HepG2 (cell line): Measurements from ENCODE around the gene CARD19. TPM values are rescaled to one million over a fixed set of nuclear protein-coding genes. Genes with fewer than 3 reads are reported as not detected.

Source experiments
- CBFB ChIP-seq: sonication (generic); formaldehyde crosslinking; IDR thresholded peaks from 2 replicates; pipeline ENCODE4 v1.4.0; 2020; ENCODE audit warnings: missing genetic modification reagents
- ELF3 ChIP-seq: IDR thresholded peaks from 2 replicates; pipeline ENCODE4 v1.6.1; 2016; ENCODE audit warnings: missing genetic modification reagents, missing compliant biosample characterization
- FOXP1 ChIP-seq, 2 experiments: fragments of 450-650 bp in 1 of 2; IDR thresholded peaks; 2 replicates each; pipeline ENCODE4 v1.6.1; 2017 to 2018; ENCODE audit warnings: antibody characterized with exemption in 1 of 2
- GABPA ChIP-seq, 2 experiments: IDR thresholded peaks; 2 replicates each; pipeline ENCODE4 v1.6.1; 2011 to 2016; ENCODE audit warnings: low read depth in 2 of 2, low read length in 1 of 2, missing biosample characterization in 1 of 2, missing genetic modification characterization in 1 of 2
- IRX3 ChIP-seq: sonication (generic); formaldehyde crosslinking; IDR thresholded peaks from 2 replicates; pipeline ENCODE4 v1.8.1; 2023; ENCODE audit warnings: mild to moderate bottlenecking, low read depth, missing genetic modification reagents, borderline replicate concordance
- NFE2L2 ChIP-seq: fragments of 150-350 bp; IDR thresholded peaks from 2 replicates; pipeline ENCODE4 v1.6.1; 2014; ENCODE audit warnings: low read length
- NPAS2 ChIP-seq: sonication (generic); formaldehyde crosslinking; IDR thresholded peaks from 2 replicates; pipeline ENCODE4 v1.8.0; 2022; ENCODE audit warnings: mild to moderate bottlenecking, missing genetic modification reagents, borderline replicate concordance
- NR2C2 ChIP-seq: sonication (generic); formaldehyde crosslinking; IDR thresholded peaks from 2 replicates; pipeline ENCODE4 v1.4.0; 2020; ENCODE audit warnings: missing genetic modification reagents, mild to moderate bottlenecking, moderate library complexity, borderline replicate concordance
- PRPF4 ChIP-seq: fragments of 200-400 bp; formaldehyde crosslinking; IDR thresholded peaks from 2 replicates; pipeline ENCODE4 v1.6.1; 2016; ENCODE audit warnings: low read length, low read depth; ENCODE audit not compliant: poor library complexity, severe bottlenecking
- SALL1 ChIP-seq: sonication (generic); formaldehyde crosslinking; IDR thresholded peaks from 2 replicates; pipeline ENCODE4 v1.8.0; 2022; ENCODE audit warnings: mild to moderate bottlenecking, missing genetic modification reagents
- SIX1 ChIP-seq: sonication (generic); formaldehyde crosslinking; IDR thresholded peaks from 2 replicates; pipeline ENCODE4 v1.4.0; 2020; ENCODE audit warnings: missing genetic modification reagents, borderline replicate concordance
- SOX13 ChIP-seq, 3 experiments: fragments of 450-650 bp in 1 of 3; sonication (generic) in 1 of 3; formaldehyde crosslinking in 1 of 3; IDR thresholded peaks in 2 of 3; conservative IDR thresholded peaks in 1 of 3; 2 replicates each; pipeline versions ENCODE4 v1.5.0 to v1.6.1; 2016 to 2020; ENCODE audit warnings: antibody characterized with exemption in 1 of 3, mild to moderate bottlenecking in 1 of 3, missing compliant biosample characterization in 1 of 3, missing genetic modification reagents in 1 of 3, moderate library complexity in 1 of 3
- ZMAT3 ChIP-seq: sonication (generic); formaldehyde crosslinking; conservative IDR thresholded peaks from 2 replicates; pipeline ENCODE4 v1.7.0; 2021; ENCODE audit warnings: missing genetic modification reagents
- ZMYM2 ChIP-seq: sonication (generic); formaldehyde crosslinking; IDR thresholded peaks from 2 replicates; pipeline ENCODE4 v1.8.0; 2022; ENCODE audit warnings: mild to moderate bottlenecking, missing genetic modification reagents
- ZNF12 ChIP-seq: sonication (generic); formaldehyde crosslinking; IDR thresholded peaks from 2 replicates; pipeline ENCODE4 v1.5.0; 2020; ENCODE audit warnings: missing genetic modification reagents
- ZNF766 ChIP-seq: sonication (generic); formaldehyde crosslinking; IDR thresholded peaks from 2 replicates; pipeline ENCODE4 v1.5.0; 2020; ENCODE audit warnings: missing genetic modification reagents, borderline replicate concordance
- polyA plus RNA-seq, 8 experiments: library from polyadenylated mRNA; depleted of rRNA in 3 of 8; stranded (reverse) in 7 of 8; unstranded in 1 of 8; fragments of >200 nt; fragmentation: Illumina TruSeq in 4 of 8; extraction: Trizol in 4 of 8; gene quantifications; 2 replicates each; pipeline versions ENCODE4 v1.2.1 to v1.2.3, GENCODE V29; 2011 to 2016; ENCODE audit warnings: low read depth in 4 of 8, missing spikeins in 1 of 8, mixed read lengths in 1 of 8; ENCODE audit not compliant: insufficient read depth in 1 of 8
- total RNA-seq, 5 experiments: library from RNA; depleted of rRNA; stranded (reverse); fragments of >200 nt; fragmentation: Illumina TruSeq; extraction: Trizol; gene quantifications; 2 replicates each; pipeline ENCODE4 v1.2.3, GENCODE V29; 2016; ENCODE audit warnings: low read depth in 1 of 5
- TF ChIP-seq, protein P1 (sequence below): sonication (generic); formaldehyde crosslinking; IDR thresholded peaks from 2 replicates; pipeline ENCODE4 v1.5.0; 2020; ENCODE audit warnings: mild to moderate bottlenecking, low read depth, missing genetic modification reagents, borderline replicate concordance
- TF ChIP-seq, protein P2 (sequence below), 2 experiments: sonication (generic) in 1 of 2; formaldehyde crosslinking in 1 of 2; IDR thresholded peaks; 2 replicates each; pipeline versions ENCODE4 v1.5.1 to v1.6.1; 2011 to 2020; ENCODE audit warnings: borderline replicate concordance in 1 of 2, low read depth in 1 of 2, low read length in 1 of 2, mild to moderate bottlenecking in 1 of 2, missing genetic modification reagents in 1 of 2, moderate library complexity in 1 of 2
- TF ChIP-seq, protein P3 (sequence below): sonication (generic); formaldehyde crosslinking; IDR thresholded peaks from 2 replicates; pipeline ENCODE4 v1.4.0; 2020; ENCODE audit warnings: missing genetic modification reagents
- TF ChIP-seq, protein P4 (sequence below): IDR thresholded peaks from 2 replicates; pipeline ENCODE4 v1.6.1; 2018; ENCODE audit warnings: missing genetic modification reagents, mild to moderate bottlenecking, missing compliant biosample characterization
- TF ChIP-seq, protein P5 (sequence below): sonication (generic); formaldehyde crosslinking; IDR thresholded peaks from 2 replicates; pipeline ENCODE4 v1.8.0; 2022; ENCODE audit warnings: mild to moderate bottlenecking, missing genetic modification reagents, moderate library complexity

Gene CARD19
- total and polyA plus RNA-seq, 2 of the 13 experiments (the other 11 are each of a cell fraction or from before 2014, with no cell fraction given) = 18.4 to 47.2 TPM

DNA sequence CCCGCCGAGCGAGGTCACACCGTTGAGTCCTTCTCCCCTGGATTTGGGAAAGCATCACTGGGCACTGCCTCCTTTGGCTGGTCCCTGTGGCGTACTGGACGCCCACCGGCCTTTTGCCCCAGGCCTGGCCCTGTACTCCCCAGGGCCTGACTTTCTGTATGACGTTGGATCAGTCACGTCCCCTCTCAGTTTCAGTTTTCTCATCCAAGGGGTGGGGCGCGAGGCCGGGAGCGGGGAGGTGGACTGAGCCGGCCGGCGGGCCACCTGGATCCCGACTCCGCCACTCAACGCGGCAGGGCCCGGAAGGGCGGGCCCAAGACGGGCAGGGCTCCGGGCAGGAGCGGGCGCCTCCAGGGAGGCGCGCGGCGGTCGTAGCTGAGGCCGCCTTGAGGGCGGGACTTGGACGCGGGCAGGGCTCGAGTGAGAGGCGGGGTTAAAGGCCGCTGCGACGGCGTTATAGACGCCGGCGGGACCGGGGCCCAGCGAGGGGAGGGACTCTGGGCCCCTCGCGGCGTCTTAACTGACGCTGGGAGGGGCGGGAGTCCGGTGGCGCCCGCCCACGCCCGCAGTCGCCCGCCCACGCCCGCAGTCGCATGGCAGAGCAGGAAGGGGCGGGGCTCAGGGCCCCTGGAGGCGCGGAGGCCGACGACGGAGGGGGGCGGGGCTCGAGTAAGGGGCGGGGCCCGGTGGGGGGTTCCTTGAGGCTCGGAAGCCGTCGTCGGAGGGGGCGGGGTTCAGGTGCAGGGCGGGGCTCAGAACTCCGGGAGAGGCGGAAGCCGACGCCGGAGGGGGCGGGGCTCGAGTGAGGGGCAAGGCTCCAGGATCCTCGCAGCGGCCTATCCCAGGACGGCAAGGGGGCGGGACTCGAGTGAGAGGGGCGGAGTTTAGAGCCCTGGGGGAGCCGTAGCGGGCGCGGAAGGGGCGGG, 549 bp upstream of the CARD19 start (continued):
- no peak; the same call in 1 of the 2 replicates for TF ChIP-seq ELF3 (CRISPR knock-in tag)
- no peak for TF ChIP-seq FOXP1 (IDR thresholded peaks at IDR 0.05)
- no peak for TF ChIP-seq FOXP1 (CRISPR knock-in tag; IDR thresholded peaks at IDR 0.05)
- peak; percentile 80 for TF ChIP-seq ZMAT3 (CRISPR knock-in tag)
- no peak for TF ChIP-seq ZNF766
- TF ChIP-seq, protein P1, sequence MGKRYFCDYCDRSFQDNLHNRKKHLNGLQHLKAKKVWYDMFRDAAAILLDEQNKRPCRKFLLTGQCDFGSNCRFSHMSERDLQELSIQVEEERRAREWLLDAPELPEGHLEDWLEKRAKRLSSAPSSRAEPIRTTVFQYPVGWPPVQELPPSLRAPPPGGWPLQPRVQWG (CRISPR knock-in tag) = no peak
- no peak for TF ChIP-seq ZMYM2 (CRISPR knock-in tag)
- TF ChIP-seq SALL1 = peak; percentile 42; the same call in 1 of the 2 replicates
- TF ChIP-seq NFE2L2 = no peak
- TF ChIP-seq PRPF4 = no peak
- TF ChIP-seq, protein P2, sequence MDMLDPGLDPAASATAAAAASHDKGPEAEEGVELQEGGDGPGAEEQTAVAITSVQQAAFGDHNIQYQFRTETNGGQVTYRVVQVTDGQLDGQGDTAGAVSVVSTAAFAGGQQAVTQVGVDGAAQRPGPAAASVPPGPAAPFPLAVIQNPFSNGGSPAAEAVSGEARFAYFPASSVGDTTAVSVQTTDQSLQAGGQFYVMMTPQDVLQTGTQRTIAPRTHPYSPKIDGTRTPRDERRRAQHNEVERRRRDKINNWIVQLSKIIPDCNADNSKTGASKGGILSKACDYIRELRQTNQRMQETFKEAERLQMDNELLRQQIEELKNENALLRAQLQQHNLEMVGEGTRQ (IDR thresholded peaks at IDR 0.05; ENCODE audit: low read depth, low read length) = no peak
- TF ChIP-seq, protein P2 (CRISPR knock-in tag; IDR thresholded peaks at IDR 0.05; ENCODE audit: borderline replicate concordance) = no peak; the same call in 1 of the 2 replicates
- 0 out of 2 replicates have a peak, but pooled peaks have one; percentile 27 for TF ChIP-seq NR2C2 (CRISPR knock-in tag)
- no peak for TF ChIP-seq GABPA (IDR thresholded peaks at IDR 0.05; ENCODE audit: low read depth, low read length)
- peak; percentile 71 for TF ChIP-seq GABPA (CRISPR knock-in tag; IDR thresholded peaks at IDR 0.05; ENCODE audit: low read depth)
- no peak for TF ChIP-seq SOX13 (IDR thresholded peaks at IDR 0.05)
- TF ChIP-seq SOX13 (CRISPR knock-in tag; conservative IDR thresholded peaks at IDR 0.05 in 1 of 2, IDR thresholded peaks at IDR 0.05 in 1 of 2) = no peak
- no peak for TF ChIP-seq NPAS2
- TF ChIP-seq, protein P3, sequence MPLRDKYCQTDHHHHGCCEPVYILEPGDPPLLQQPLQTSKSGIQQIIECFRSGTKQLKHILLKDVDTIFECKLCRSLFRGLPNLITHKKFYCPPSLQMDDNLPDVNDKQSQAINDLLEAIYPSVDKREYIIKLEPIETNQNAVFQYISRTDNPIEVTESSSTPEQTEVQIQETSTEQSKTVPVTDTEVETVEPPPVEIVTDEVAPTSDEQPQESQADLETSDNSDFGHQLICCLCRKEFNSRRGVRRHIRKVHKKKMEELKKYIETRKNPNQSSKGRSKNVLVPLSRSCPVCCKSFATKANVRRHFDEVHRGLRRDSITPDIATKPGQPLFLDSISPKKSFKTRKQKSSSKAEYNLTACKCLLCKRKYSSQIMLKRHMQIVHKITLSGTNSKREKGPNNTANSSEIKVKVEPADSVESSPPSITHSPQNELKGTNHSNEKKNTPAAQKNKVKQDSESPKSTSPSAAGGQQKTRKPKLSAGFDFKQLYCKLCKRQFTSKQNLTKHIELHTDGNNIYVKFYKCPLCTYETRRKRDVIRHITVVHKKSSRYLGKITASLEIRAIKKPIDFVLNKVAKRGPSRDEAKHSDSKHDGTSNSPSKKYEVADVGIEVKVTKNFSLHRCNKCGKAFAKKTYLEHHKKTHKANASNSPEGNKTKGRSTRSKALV (CRISPR knock-in tag) = 0 out of 2 replicates have a peak, but pooled peaks have one; percentile 32
- TF ChIP-seq, protein P4, sequence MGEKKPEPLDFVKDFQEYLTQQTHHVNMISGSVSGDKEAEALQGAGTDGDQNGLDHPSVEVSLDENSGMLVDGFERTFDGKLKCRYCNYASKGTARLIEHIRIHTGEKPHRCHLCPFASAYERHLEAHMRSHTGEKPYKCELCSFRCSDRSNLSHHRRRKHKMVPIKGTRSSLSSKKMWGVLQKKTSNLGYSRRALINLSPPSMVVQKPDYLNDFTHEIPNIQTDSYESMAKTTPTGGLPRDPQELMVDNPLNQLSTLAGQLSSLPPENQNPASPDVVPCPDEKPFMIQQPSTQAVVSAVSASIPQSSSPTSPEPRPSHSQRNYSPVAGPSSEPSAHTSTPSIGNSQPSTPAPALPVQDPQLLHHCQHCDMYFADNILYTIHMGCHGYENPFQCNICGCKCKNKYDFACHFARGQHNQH (CRISPR knock-in tag) = no peak
- no peak for TF ChIP-seq IRX3 (CRISPR knock-in tag)
- no peak for TF ChIP-seq ZNF12 (CRISPR knock-in tag)
- peak; percentile 36; the same call in 1 of the 2 replicates for TF ChIP-seq SIX1 (CRISPR knock-in tag)
- TF ChIP-seq CBFB = no peak
- TF ChIP-seq, protein P5, sequence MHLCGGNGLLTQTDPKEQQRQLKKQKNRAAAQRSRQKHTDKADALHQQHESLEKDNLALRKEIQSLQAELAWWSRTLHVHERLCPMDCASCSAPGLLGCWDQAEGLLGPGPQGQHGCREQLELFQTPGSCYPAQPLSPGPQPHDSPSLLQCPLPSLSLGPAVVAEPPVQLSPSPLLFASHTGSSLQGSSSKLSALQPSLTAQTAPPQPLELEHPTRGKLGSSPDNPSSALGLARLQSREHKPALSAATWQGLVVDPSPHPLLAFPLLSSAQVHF (CRISPR knock-in tag) = no peak
